NCI-H2171 treated with DMSO at 0.1 percent for 48 hours (cell line): ENCODE data around the gene SEMA3A.

Experiments
- DNase-seq: peaks from one replicate; lab custom pipeline; 2025; lab: John Stamatoyannopoulos, UW

The SEMA3A gene

GRCh38 chr7:83931968-83932367, 262.6 kb downstream of the SEMA3A start:
- no peak for DNase-seq

DNA sequence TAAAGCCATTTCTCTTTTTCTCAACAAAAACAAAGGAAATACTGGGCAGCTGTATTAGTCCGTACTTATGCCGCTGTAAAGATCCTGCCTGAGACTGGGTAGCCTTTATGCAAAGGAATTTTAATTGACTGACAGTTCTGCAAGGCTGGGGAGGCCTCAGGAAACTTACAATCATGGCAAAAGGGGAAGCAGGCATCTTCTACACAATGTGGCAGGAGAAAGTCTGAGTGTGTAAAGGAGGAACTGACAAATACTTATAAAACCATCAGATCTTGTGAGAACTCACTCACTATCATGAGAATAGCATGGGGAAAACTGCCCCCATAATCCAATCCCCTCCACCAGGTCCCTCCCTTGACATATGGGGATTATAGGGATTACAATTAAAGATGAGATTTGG, 264.3 kb downstream of the SEMA3A start:
- DNase-seq: no peak

- no peak for DNase-seq
These were observed 268.7 kb downstream of the SEMA3A start for GRCh38 chr7:83925860-83926259.

- peak; percentile 13 for DNase-seq
These were observed 272.5 kb downstream of the SEMA3A start for GRCh38 chr7:83921941-83922607.

DNA sequence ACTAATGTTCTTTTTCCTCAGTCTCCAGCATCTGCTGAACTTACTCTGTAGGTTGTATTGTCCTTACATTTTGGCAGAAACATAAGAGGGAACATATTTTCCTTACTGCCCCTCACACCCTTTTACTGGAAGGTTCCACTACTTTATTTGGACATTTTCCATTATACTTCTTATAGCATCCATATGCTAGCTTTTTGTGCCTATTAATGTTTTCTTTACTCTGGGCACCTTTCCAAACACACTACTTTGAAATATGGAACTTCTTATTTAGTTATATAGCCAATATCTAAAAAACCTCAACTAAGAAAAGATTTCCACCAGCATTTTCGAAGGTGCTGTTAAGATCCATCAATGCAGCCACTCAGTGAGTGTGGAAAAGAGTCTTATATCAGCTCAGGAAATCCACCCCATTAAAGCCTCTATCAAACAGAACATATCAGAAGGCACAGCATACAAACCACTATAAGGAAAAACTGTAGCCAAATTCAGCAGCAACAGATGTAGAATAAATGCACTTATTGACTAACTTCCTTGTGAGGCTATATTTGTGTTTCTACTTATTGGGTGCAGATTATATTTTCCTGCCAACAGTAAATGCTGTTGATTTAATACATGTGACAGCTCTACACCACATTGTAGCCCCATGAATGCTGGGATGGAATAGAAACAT, 273.2 kb downstream of the SEMA3A start:
- DNase-seq: peak; percentile 5

GRCh38 chr7:83918142-83918541, 276.4 kb downstream of the SEMA3A start:
- DNase-seq: peak; percentile 53

DNA sequence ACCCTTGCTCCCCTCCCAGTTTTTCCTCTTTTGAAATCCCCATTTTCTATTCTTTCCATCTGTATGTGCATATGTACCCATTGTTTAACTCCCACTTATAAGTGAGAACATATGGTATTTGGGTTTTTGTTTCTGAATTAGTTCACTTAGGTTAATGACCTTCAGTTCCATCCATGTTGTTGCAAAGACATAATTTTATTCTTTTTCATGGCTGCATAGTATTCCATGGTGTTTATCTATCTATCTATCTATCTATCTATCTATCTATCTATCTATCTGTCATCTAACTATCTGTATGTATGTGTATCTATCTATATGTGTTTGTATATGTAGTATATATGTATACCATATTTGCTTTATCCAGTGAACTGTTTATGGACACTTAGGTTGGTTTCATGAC, 281.4 kb downstream of the SEMA3A start:
- DNase-seq: no peak

DNA sequence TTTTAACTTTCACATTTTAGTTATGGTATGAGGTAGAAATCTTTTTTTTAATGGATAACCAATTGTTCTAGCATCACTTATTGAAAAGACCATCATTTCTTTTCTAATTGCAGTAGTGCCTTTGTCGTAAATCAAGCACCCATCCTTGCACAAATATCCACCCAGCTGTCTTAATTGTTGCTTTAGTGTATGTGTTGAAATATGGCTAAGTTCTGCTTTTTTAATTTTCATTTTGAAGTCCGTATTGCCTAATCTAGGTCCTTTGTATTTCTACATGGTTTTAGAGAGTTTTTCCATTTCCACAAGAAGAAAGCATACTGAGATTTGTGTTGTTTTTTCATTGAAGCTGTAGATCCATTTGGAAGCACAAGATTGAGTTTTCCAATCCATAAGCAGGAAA, 286.1 kb downstream of the SEMA3A start:
- DNase-seq: no peak
